Measurements from ENCODE around the gene ANHX. TPM values are rescaled to one million over a fixed set of nuclear protein-coding genes. Genes with fewer than 3 reads are reported as not detected.
A peak's percentile ranks its signal among the peaks of the same experiment; 100 is the strongest.

ANHX gene
- total and polyA plus RNA-seq, 4 donors: not detected

- H3K4me1 ChIP-seq (ENCODE audit: control insufficient read depth in 4 of 4, insufficient read depth in 4 of 4, low read length in 3 of 4): no peaks in the 10 kb centered on the region
- H3K27ac ChIP-seq (ENCODE audit: low read depth in 1 of 2, low read length in 2 of 2): no peak overlapping the region
- TF ChIP-seq GABPA (IDR thresholded peaks at IDR 0.05 in 1 of 2, conservative IDR thresholded peaks at IDR 0.05 in 1 of 2) (no peak), ATF3 (IDR thresholded peaks at IDR 0.05) (no peak), RAD21 (IDR thresholded peaks at IDR 0.05) (no peak), SP1 (IDR thresholded peaks at IDR 0.05) (no peak), FOXA1 (IDR thresholded peaks at IDR 0.05) (no peak), REST (IDR thresholded peaks at IDR 0.05) (no peak), RXRA (IDR thresholded peaks at IDR 0.05) (no peak)
- DNase-seq (ENCODE audit: low spot score): no peak
- peaks cover 3 to 35% (median 32%) of the 10 kb centered on the region in 4 donors for H3K36me3 ChIP-seq (ENCODE audit: control insufficient read depth in 4 of 4, insufficient read depth in 3 of 4, low read depth in 1 of 4, low read length in 3 of 4)
- peaks cover 51 to 87% (median 74%) of the 10 kb centered on the region in 4 donors for H3K9me3 ChIP-seq (ENCODE audit: control insufficient read depth in 4 of 4, low read length in 3 of 4)
- no peak overlapping the region for H3K9ac ChIP-seq (ENCODE audit: low read depth in 1 of 2, low read length in 2 of 2)
- peak overlapping the region in 2 of 3 donors; percentile 62 to 87 for H3K4me3 ChIP-seq (ENCODE audit: low read depth in 1 of 3, low read length in 3 of 3)
- no peaks in the 10 kb centered on the region for H3K27me3 ChIP-seq (ENCODE audit: control insufficient read depth in 4 of 4, insufficient read depth in 4 of 4, low read length in 3 of 4)
- WGBS: 99% methylated on average over 1 of the region's 1 CpG
These were observed 31.4 kb downstream of the ANHX start for GRCh38 chr12:133204264-133204603.

- no peak overlapping the region for H3K27ac ChIP-seq (ENCODE audit: low read depth in 1 of 2, low read length in 2 of 2)
- no peak for TF ChIP-seq FOXA1 (IDR thresholded peaks at IDR 0.05)
- no peak for TF ChIP-seq TAF1 (conservative IDR thresholded peaks at IDR 0.05)
- TF ChIP-seq MAX (IDR thresholded peaks at IDR 0.05): no peak
- peak; percentile 25 for TF ChIP-seq ZBTB33 (IDR thresholded peaks at IDR 0.05)
- TF ChIP-seq FOXA2 (IDR thresholded peaks at IDR 0.05): no peak
- TF ChIP-seq HNF4G (IDR thresholded peaks at IDR 0.05): no peak
- TF ChIP-seq EGR1 (IDR thresholded peaks at IDR 0.05; ENCODE audit: low read depth in 2 of 2): no peak
- no peak for TF ChIP-seq HNF4A (conservative IDR thresholded peaks at IDR 0.05)
- H3K9ac ChIP-seq (ENCODE audit: low read depth in 1 of 2, low read length in 2 of 2): no peak overlapping the region
- no peak for DNase-seq (ENCODE audit: low spot score)
- WGBS: 98% methylated on average over 7 of the region's 7 CpGs
- H3K9me3 ChIP-seq (ENCODE audit: control insufficient read depth in 4 of 4, low read length in 3 of 4): peaks cover 45 to 83% (median 70%) of the 10 kb centered on the region in 4 donors
- H3K36me3 ChIP-seq (ENCODE audit: control insufficient read depth in 4 of 4, insufficient read depth in 3 of 4, low read depth in 1 of 4, low read length in 3 of 4): peaks cover 3 to 35% (median 32%) of the 10 kb centered on the region in 4 donors
- H3K4me1 ChIP-seq (ENCODE audit: control insufficient read depth in 4 of 4, insufficient read depth in 4 of 4, low read length in 3 of 4): no peaks in the 10 kb centered on the region
- peak overlapping the region in 2 of 3 donors; percentile 62 to 87 for H3K4me3 ChIP-seq (ENCODE audit: low read depth in 1 of 3, low read length in 3 of 3)
- H3K27me3 ChIP-seq (ENCODE audit: control insufficient read depth in 4 of 4, insufficient read depth in 4 of 4, low read length in 3 of 4): no peaks in the 10 kb centered on the region
These were observed 32.1 kb downstream of the ANHX start for GRCh38 chr12:133203344-133204263.

Measured in liver (tissue), 9 donors.